Subcutaneous adipose tissue (tissue), 4 donors: ENCODE data around the gene ANKRD28. TPM values are rescaled to one million over a fixed set of nuclear protein-coding genes. Genes with fewer than 3 reads are reported as not detected.

Experiments
- total RNA-seq, 4 donors: library from RNA; depleted of rRNA; stranded (reverse); fragments of >200 nt; gene quantifications; one replicate each; pipeline ENCODE4 v1.1.0, GENCODE V29; 2016
- TF ChIP-seq, protein P1 (sequence below): fragments of 450-650 bp; IDR thresholded peaks from one replicate; pipeline ENCODE4 v1.5.1; 2016; ENCODE audit warnings: low read depth, mild to moderate bottlenecking, control low read depth, antibody characterized with exemption, moderate library complexity

ANKRD28 gene
- total RNA-seq, 4 donors from 2014 or later = 66.5 to 130 (median 123) TPM

GRCh38 chr3:15638193-15638890, 159.4 kb downstream of the ANKRD28 start:
- TF ChIP-seq, protein P1, sequence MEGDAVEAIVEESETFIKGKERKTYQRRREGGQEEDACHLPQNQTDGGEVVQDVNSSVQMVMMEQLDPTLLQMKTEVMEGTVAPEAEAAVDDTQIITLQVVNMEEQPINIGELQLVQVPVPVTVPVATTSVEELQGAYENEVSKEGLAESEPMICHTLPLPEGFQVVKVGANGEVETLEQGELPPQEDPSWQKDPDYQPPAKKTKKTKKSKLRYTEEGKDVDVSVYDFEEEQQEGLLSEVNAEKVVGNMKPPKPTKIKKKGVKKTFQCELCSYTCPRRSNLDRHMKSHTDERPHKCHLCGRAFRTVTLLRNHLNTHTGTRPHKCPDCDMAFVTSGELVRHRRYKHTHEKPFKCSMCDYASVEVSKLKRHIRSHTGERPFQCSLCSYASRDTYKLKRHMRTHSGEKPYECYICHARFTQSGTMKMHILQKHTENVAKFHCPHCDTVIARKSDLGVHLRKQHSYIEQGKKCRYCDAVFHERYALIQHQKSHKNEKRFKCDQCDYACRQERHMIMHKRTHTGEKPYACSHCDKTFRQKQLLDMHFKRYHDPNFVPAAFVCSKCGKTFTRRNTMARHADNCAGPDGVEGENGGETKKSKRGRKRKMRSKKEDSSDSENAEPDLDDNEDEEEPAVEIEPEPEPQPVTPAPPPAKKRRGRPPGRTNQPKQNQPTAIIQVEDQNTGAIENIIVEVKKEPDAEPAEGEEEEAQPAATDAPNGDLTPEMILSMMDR = no peak

- TF ChIP-seq, protein P1 = no peak
Observed at GRCh38 chr3:15637131-15637951, 160.4 kb downstream of the ANKRD28 start.

DNA sequence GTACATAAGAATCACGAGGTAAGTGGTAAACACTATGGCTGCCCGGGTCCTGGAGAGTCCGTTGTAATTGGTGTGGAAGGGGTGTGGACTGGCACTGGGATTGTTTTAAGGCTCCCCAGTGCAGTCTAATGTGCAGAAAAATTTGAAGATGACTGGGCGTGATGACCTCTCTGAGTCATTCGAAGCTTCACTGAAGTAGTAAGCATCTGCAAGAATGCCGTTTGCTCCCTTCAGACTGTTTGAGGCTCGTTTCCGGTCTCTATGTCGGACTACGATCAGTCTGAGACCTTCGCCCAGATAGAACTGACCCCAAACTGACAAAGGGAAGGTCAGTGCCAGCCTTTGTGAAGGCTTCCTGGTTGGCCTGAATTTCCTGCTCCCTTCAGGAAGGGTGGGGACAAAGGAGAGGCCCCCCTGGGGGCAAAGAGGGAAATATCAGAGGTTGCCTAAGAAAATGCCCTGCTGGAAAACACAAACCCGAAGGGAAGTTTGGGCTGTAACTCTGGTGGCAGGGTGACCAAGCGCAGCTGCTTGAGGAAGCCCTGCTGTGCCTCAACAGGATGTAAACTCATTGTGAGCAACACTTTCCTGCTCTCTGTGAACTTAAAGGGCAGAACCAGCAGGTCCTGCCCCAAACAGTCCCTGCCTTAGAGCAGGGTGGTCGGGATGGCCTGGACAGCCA, 161.6 kb downstream of the ANKRD28 start:
- TF ChIP-seq, protein P1 = no peak

DNA sequence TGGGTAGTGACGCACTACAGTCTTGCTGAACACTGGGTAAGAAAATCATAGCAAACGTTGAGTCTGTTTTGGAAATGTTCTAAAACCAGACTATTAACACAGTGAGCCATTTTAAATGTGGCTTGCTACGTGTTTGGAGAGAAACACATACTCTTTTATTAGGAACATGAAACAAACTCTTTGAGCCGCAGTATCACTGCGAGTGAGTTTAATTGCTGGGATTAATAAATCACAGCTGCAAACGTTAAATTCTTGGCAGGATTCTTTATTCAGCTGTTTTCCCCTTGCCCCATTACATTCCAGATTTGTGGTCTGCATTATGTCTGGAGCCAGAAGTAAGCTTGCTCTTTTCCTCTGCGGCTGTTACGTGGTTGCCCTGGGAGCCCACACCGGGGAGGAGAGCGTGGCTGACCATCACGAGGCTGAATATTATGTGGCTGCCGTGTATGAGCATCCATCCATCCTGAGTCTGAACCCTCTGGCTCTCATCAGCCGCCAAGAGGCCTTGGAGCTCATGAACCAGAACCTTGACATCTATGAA, 162.6 kb downstream of the ANKRD28 start:
- TF ChIP-seq, protein P1 = no peak

GRCh38 chr3:15634671-15635070, 163.1 kb downstream of the ANKRD28 start:
- TF ChIP-seq, protein P1 = no peak

DNA sequence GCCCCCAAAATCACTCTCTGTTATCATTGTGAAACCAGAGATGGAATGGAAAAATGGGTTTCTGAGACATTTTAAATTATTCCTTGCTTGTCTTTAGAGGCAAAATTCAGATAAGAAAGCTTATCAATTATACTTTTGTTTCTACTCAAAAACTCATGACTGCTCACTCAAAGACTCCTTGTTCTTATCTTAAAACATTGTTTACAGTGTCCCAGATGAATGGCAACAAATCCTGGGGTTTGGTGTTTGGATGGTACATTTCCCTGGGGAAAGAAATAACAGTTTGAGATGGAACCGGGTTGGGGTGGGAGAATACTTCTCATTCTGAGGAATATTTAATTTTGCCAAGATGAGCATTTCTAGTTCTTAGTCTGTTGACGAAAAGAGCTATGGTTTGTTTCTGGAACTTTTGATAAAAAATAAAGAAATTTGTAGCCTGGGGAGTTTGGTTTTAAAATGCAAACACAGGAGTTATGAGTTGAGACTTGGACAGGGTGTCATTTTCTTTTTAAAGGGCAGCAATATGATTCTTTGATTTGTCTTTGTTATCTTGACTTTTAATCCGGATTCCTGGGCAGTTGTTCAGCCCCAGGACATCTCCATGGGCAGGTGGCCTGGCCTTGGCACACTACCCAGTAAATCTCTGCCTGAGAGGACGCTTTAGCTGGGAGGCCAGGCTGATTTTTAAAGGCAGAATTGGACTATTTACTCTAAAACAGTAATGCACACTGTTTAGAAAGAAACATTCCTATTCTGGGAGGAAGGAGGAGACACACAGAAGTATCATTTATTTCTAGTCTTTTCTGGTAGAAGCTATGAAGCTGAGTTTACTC, 163.8 kb downstream of the ANKRD28 start:
- TF ChIP-seq, protein P1 = no peak
